ENCODE results near the gene LENG8. TPM values are rescaled to one million over a fixed set of nuclear protein-coding genes. Genes with fewer than 3 reads are reported as not detected.

LENG8 gene
- total and polyA plus RNA-seq, 2 of the 4 experiments (the other 2 are of a cell fraction), result 21.1 to 93.9 TPM

GRCh38 chr19:54426291-54426931 lies 22.6 kb upstream of the LENG8 start:
- H3K9ac ChIP-seq (ENCODE audit: low read depth, low read length), result no peak overlapping the region
- ChIA-PET POLR2A (ENCODE audit: unreplicated experiment) (no interaction called here), CTCF (no interaction called here)
- peaks cover 15% of the 10 kb centered on the region; the same call in 1 of the 2 replicates for H3K27me3 ChIP-seq (ENCODE audit: control insufficient read depth, insufficient read depth, low read length)
- no peak overlapping the region for H2BK5ac ChIP-seq (ENCODE audit: low read depth, low read length, poor library complexity, severe bottlenecking)
- no peaks in the 10 kb centered on the region for H3K36me3 ChIP-seq (ENCODE audit: control insufficient read depth, insufficient read depth, low read length)
- no peak overlapping the region for H2BK120ac ChIP-seq (ENCODE audit: low read depth, low read length)
- intact Hi-C loops (cut with micrococcal nuclease), result no loop called here
- H3K27ac ChIP-seq (ENCODE audit: insufficient read depth, low read length), result no peak overlapping the region
- no peak overlapping the region for H3K18ac ChIP-seq (ENCODE audit: low read depth, low read length)
- H4K91ac ChIP-seq (ENCODE audit: insufficient read depth, low read depth, low read length), result no peak overlapping the region
- no peak for DNase-seq
- H4K8ac ChIP-seq (ENCODE audit: low read depth in 2 of 2, low read length in 2 of 2), result no peak overlapping the region
- H3K4me3 ChIP-seq (ENCODE audit: insufficient read depth, low read depth, low read length), result no peak overlapping the region
- no peaks in the 10 kb centered on the region for H3K9me3 ChIP-seq (ENCODE audit: control insufficient read depth, insufficient read depth, low read length)
- H4K5ac ChIP-seq (ENCODE audit: low read depth, low read length), result no peak overlapping the region
- no peaks in the 10 kb centered on the region for H3K9me1 ChIP-seq (ENCODE audit: insufficient read depth, low read length)
- no CpG with 5 or more reads among the region's 17 CpGs for WGBS, 2 experiments (ENCODE audit: extremely low coverage in 2 of 2, insufficient read length in 1 of 2)
- H2AK5ac ChIP-seq (ENCODE audit: low read depth, low read length), result no peak overlapping the region
- H3K4me1 ChIP-seq (ENCODE audit: control insufficient read depth, insufficient read depth, low read length), result 0 out of 2 replicates have a peak, but pooled peaks cover 2% of the 10 kb centered on the region
- no peak overlapping the region for H3K4ac ChIP-seq (ENCODE audit: low read depth, low read length)
- no peak overlapping the region for H3K23ac ChIP-seq (ENCODE audit: low read depth, low read length)
- H2AK9ac ChIP-seq (replicated peaks; ENCODE audit: low read depth, low read length, poor library complexity), result no peak overlapping the region
- no peak overlapping the region for H3K56ac ChIP-seq (ENCODE audit: extremely low read depth, insufficient read depth, low read length)
- in situ Hi-C loops (cut with MboI; ENCODE audit: low sequenced_read_pairs), result no loop called here
- H3K4me2 ChIP-seq (ENCODE audit: low read depth, low read length), result no peak overlapping the region
- no peak overlapping the region for H2BK20ac ChIP-seq (ENCODE audit: low read depth, low read length)
- dilution Hi-C loops (cut with HindIII; ENCODE audit: low sequenced_read_pairs, unreplicated experiment), result no loop called here
- H4K20me1 ChIP-seq (ENCODE audit: insufficient read depth, low read length), result no peaks in the 10 kb centered on the region; the same call in 1 of the 2 replicates
- BruUV-seq (replicated peaks), result no TSS peak
- no peaks in the 10 kb centered on the region for H3K79me1 ChIP-seq (ENCODE audit: low read depth in 1 of 2, low read length in 2 of 2)
- no peak overlapping the region for H2BK15ac ChIP-seq (ENCODE audit: low read depth, low read length)
- ATAC-seq (ENCODE audit: low read depth), result no peak
- no peak for TF ChIP-seq CEBPB (IDR thresholded peaks at IDR 0.05; ENCODE audit: low read depth, low read length)
- TF ChIP-seq MXI1 (IDR thresholded peaks at IDR 0.05; ENCODE audit: borderline replicate concordance, low read depth, low read length), result no peak
- no peak for TF ChIP-seq SMC3 (IDR thresholded peaks at IDR 0.05; ENCODE audit: low read depth, low read length)
- TF ChIP-seq NFE2L2 (IDR thresholded peaks at IDR 0.05; ENCODE audit: low read depth, low read length), result no peak
- no peak for TF ChIP-seq BHLHE40 (IDR thresholded peaks at IDR 0.05; ENCODE audit: low read depth, low read length)
- TF ChIP-seq, protein P1, sequence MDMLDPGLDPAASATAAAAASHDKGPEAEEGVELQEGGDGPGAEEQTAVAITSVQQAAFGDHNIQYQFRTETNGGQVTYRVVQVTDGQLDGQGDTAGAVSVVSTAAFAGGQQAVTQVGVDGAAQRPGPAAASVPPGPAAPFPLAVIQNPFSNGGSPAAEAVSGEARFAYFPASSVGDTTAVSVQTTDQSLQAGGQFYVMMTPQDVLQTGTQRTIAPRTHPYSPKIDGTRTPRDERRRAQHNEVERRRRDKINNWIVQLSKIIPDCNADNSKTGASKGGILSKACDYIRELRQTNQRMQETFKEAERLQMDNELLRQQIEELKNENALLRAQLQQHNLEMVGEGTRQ (IDR thresholded peaks at IDR 0.05; ENCODE audit: low read depth, low read length), result no peak
- TF ChIP-seq, protein P2, sequence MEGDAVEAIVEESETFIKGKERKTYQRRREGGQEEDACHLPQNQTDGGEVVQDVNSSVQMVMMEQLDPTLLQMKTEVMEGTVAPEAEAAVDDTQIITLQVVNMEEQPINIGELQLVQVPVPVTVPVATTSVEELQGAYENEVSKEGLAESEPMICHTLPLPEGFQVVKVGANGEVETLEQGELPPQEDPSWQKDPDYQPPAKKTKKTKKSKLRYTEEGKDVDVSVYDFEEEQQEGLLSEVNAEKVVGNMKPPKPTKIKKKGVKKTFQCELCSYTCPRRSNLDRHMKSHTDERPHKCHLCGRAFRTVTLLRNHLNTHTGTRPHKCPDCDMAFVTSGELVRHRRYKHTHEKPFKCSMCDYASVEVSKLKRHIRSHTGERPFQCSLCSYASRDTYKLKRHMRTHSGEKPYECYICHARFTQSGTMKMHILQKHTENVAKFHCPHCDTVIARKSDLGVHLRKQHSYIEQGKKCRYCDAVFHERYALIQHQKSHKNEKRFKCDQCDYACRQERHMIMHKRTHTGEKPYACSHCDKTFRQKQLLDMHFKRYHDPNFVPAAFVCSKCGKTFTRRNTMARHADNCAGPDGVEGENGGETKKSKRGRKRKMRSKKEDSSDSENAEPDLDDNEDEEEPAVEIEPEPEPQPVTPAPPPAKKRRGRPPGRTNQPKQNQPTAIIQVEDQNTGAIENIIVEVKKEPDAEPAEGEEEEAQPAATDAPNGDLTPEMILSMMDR (conservative IDR thresholded peaks at IDR 0.05; ENCODE audit: low read depth, low read length), result no peak
- no peak for TF ChIP-seq POLR2A (IDR thresholded peaks at IDR 0.05; ENCODE audit: low read depth, low read length)
- no peak for TF ChIP-seq RCOR1 (IDR thresholded peaks at IDR 0.05; ENCODE audit: insufficient replicate concordance, low read length)
- TF ChIP-seq RAD21 (IDR thresholded peaks at IDR 0.05; ENCODE audit: low read length), result no peak
- TF ChIP-seq ELK1 (IDR thresholded peaks at IDR 0.05; ENCODE audit: borderline replicate concordance, low read depth, low read length), result no peak
- TF ChIP-seq CHD1 (IDR thresholded peaks at IDR 0.05; ENCODE audit: low read depth, low read length), result no peak
- TF ChIP-seq MAFK (IDR thresholded peaks at IDR 0.05; ENCODE audit: low read depth, low read length), result no peak
- no peak for TF ChIP-seq FOS (IDR thresholded peaks at IDR 0.05; ENCODE audit: low read depth, low read length)
- no peak overlapping the region for H2AFZ ChIP-seq (replicated peaks; ENCODE audit: low read length, poor library complexity)
- no peak overlapping the region for H3K14ac ChIP-seq (replicated peaks; ENCODE audit: low read depth, low read length)

All from IMR-90 (cell line).